Endothelial cell of umbilical vein (primary cell): ENCODE data around the gene PHKA2. TPM values are rescaled to one million over a fixed set of nuclear protein-coding genes. Genes with fewer than 3 reads are reported as not detected.

ENCODE experiments used
- BruUV-seq: library from RNA; stranded (reverse); fragments of 400-500 nt; replicated peaks from 2 replicates; lab custom pipeline; 2021; lab: Mats Ljungman, UMichigan
- CTCF ChIA-PET: fragments of 300-600, 350-600 bp; sonication (Branson Sonifier 250); formaldehyde crosslinking; loops from one replicate; lab custom pipeline; 2021; ENCODE audit warnings: antibody characterized with exemption, inconsistent platforms; lab: Charles Lee
- POLR2A ChIA-PET: fragments of 300-600, 350-600 bp; sonication (Branson Sonifier 250); formaldehyde crosslinking; loops from one replicate; lab custom pipeline; 2021; ENCODE audit warnings: antibody characterized with exemption, inconsistent platforms; lab: Charles Lee
- DNase-seq: peaks from one replicate; pipeline ENCODE4 v3.0.0-alpha.2; 2011; ENCODE audit warnings: low read depth, low spot score
- FAIRE-seq: peaks from 2 replicates; lab custom pipeline; 2011; peaks lifted over from hg19 to GRCh38; lab: Jason Lieb, UNC
- H2AFZ ChIP-seq: 2 replicates; pipeline ENCODE4 v1.6.0; 2012; ENCODE audit warnings: low read depth, low read length, control low read depth, inconsistent platforms
- H3K27ac ChIP-seq: 2 replicates; pipeline ENCODE4 v1.5.1; 2011; ENCODE audit warnings: low read depth, mild to moderate bottlenecking, control low read depth, low read length, moderate library complexity; ENCODE audit not compliant: insufficient read depth
- H3K27me3 ChIP-seq, 2 experiments: 2 replicates each; pipeline versions ENCODE4 v1.6.0 to v1.6.1; 2011; ENCODE audit warnings: low read length in 2 of 2, mixed read lengths in 1 of 2; ENCODE audit not compliant: control insufficient read depth in 2 of 2, insufficient read depth in 2 of 2
- H3K36me3 ChIP-seq, 2 experiments: 2 replicates in 1 of 2; 3 replicates in 1 of 2; pipeline ENCODE4 v1.5.1; 2011; ENCODE audit warnings: low read length in 2 of 2, mild to moderate bottlenecking in 1 of 2, moderate library complexity in 1 of 2; ENCODE audit not compliant: control insufficient read depth in 2 of 2, insufficient read depth in 2 of 2; ENCODE audit errors: extremely low read depth in 1 of 2
- H3K4me1 ChIP-seq: 3 replicates; pipeline ENCODE4 v1.5.1; 2011; ENCODE audit warnings: mild to moderate bottlenecking, low read length; ENCODE audit not compliant: control insufficient read depth, insufficient read depth; ENCODE audit errors: extremely low read depth
- H3K4me2 ChIP-seq: 2 replicates; pipeline ENCODE4 v1.6.1; 2011; ENCODE audit warnings: low read length, control low read depth, mixed read lengths; ENCODE audit not compliant: insufficient read depth
- H3K4me3 ChIP-seq, 3 experiments: fragments of 200-600 bp in 1 of 3; sonication (generic), shearing (Covaris generic) in 1 of 3; replicated peaks in 1 of 3; 2 replicates each; pipeline ENCODE4 v1.5.1; 2011 to 2016; ENCODE audit warnings: control low read depth in 3 of 3, low read length in 3 of 3, mild to moderate bottlenecking in 2 of 3, inconsistent platforms in 1 of 3, low read depth in 1 of 3, moderate library complexity in 1 of 3; ENCODE audit not compliant: insufficient read depth in 1 of 3
- H3K79me2 ChIP-seq: 2 replicates; pipeline ENCODE4 v1.6.0; 2012; ENCODE audit warnings: low read length, inconsistent platforms; ENCODE audit not compliant: control insufficient read depth, insufficient read depth
- H3K9ac ChIP-seq: replicated peaks from 2 replicates; pipeline ENCODE3; 2011; ENCODE audit warnings: low read length, control low read depth; ENCODE audit not compliant: insufficient read depth; ENCODE audit errors: extremely low read depth
- H3K9me1 ChIP-seq: replicated peaks from 3 replicates; pipeline ENCODE4 v1.6.0; 2011; ENCODE audit warnings: mild to moderate bottlenecking, low read length; ENCODE audit not compliant: control insufficient read depth, insufficient read depth; ENCODE audit errors: extremely low read depth
- H3K9me3 ChIP-seq: replicated peaks from 2 replicates; pipeline ENCODE4 v1.5.1; 2012; ENCODE audit warnings: low read length, inconsistent platforms; ENCODE audit not compliant: control insufficient read depth, insufficient read depth
- H4K20me1 ChIP-seq: replicated peaks from 2 replicates; pipeline ENCODE3; 2011; ENCODE audit warnings: mild to moderate bottlenecking, low read length; ENCODE audit not compliant: control insufficient read depth, insufficient read depth; ENCODE audit errors: extremely low read depth
- CTCF ChIP-seq, 2 donors: IDR thresholded peaks; 1 replicate in 1 of 2; 2 replicates in 1 of 2; pipeline ENCODE4 v1.5.1; 2011; ENCODE audit warnings: low read length in 2 of 2, mild to moderate bottlenecking in 2 of 2, moderate library complexity in 2 of 2, control low read depth in 1 of 2, inconsistent platforms in 1 of 2, low read depth in 1 of 2; ENCODE audit not compliant: insufficient read depth in 1 of 2; ENCODE audit errors: extremely low read depth in 1 of 2
- EZH2 ChIP-seq: IDR thresholded peaks from 2 replicates; pipeline ENCODE4 v1.6.1; 2012; ENCODE audit warnings: borderline replicate concordance, low read depth, mild to moderate bottlenecking, moderate library complexity, low read length, inconsistent platforms; ENCODE audit not compliant: severe bottlenecking
- FOS ChIP-seq: IDR thresholded peaks from 2 replicates; pipeline ENCODE4 v1.6.1; 2011; ENCODE audit warnings: mild to moderate bottlenecking, low read length, moderate library complexity, borderline replicate concordance; ENCODE audit not compliant: insufficient read depth
- GATA2 ChIP-seq: IDR thresholded peaks from 2 replicates; pipeline ENCODE4 v1.7.0; 2011; ENCODE audit warnings: low read depth, mild to moderate bottlenecking, moderate library complexity, mixed read lengths, low read length; ENCODE audit not compliant: insufficient read length, insufficient read depth
- JUN ChIP-seq: IDR thresholded peaks from 2 replicates; pipeline ENCODE4 v1.6.1; 2011; ENCODE audit warnings: borderline replicate concordance, low read depth; ENCODE audit not compliant: insufficient read length, insufficient read depth
- MAX ChIP-seq: IDR thresholded peaks from 2 replicates; pipeline ENCODE4 v1.6.1; 2011; ENCODE audit not compliant: insufficient read depth, insufficient read length
- MYC ChIP-seq: IDR thresholded peaks from one replicate; pipeline ENCODE4 v1.6.1; 2011; ENCODE audit warnings: mild to moderate bottlenecking, low read depth, low read length
- POLR2A ChIP-seq: IDR thresholded peaks from 2 replicates; pipeline ENCODE4 v1.6.1; 2012; ENCODE audit warnings: low read depth, mild to moderate bottlenecking, control low read depth, low read length
- POLR2AphosphoS5 ChIP-seq: IDR thresholded peaks from 2 replicates; pipeline ENCODE4 v1.6.1; 2012; ENCODE audit warnings: low read depth, mild to moderate bottlenecking, control low read depth, low read length, moderate library complexity; ENCODE audit not compliant: insufficient read depth
- dilution Hi-C: fragments of 300-500 bp; cut with MboI; formaldehyde crosslinking; loops from one replicate; pipeline ENCODE4 v1.15.0; 2019; ENCODE audit warnings: low sequenced_read_pairs; ENCODE audit not compliant: extremely low pct_ligation_motif_present
- intact Hi-C: fragments of 100-400 bp; cut with micrococcal nuclease; formaldehyde crosslinking; loops from one replicate; pipeline ENCODE4 v1.10.0; 2022
- polyA plus RNA-seq, 4 experiments: library from polyadenylated mRNA; depleted of rRNA in 3 of 4; stranded (reverse) in 3 of 4; unstranded in 1 of 4; fragments of >200 nt; gene quantifications; 2 replicates each; pipeline versions ENCODE4 v1.2.1 to v1.2.3, GENCODE V29; 2011 to 2012; ENCODE audit warnings: missing spikeins in 1 of 4
- total RNA-seq: library from RNA; stranded (reverse); gene quantifications from 2 replicates; pipeline ENCODE4 v1.2.3, GENCODE V29; 2021

PHKA2 gene
- total and polyA plus RNA-seq, 2 donors (not counting 3 experiments of a cell fraction or from before 2014, with no cell fraction given): 16.7 to 17.1 TPM

GRCh38 chrX:18896680-18897544, 87.0 kb downstream of the PHKA2 start:
- H3K27me3 ChIP-seq: no peaks in the 10 kb centered on the region
- H3K4me1 ChIP-seq: no peaks in the 10 kb centered on the region
- no peaks in the 10 kb centered on the region for H3K9me1 ChIP-seq
- H3K36me3 ChIP-seq: peaks cover 0 to 2% of the 10 kb centered on the region in 2 experiments
- no peak overlapping the region for H3K27ac ChIP-seq
- H3K4me2 ChIP-seq: no peak overlapping the region
- no peaks in the 10 kb centered on the region for H4K20me1 ChIP-seq
- H3K9me3 ChIP-seq: no peaks in the 10 kb centered on the region
- DNase-seq: no peak
- ChIA-PET CTCF (no interaction called here), POLR2A (no interaction called here)
- intact Hi-C loops: no loop called here
- no TSS peak for BruUV-seq
- no peak for FAIRE-seq
- H3K4me3 ChIP-seq: no peak overlapping the region
- H2AFZ ChIP-seq: no peak overlapping the region
- H3K9ac ChIP-seq: no peak overlapping the region
- dilution Hi-C loops: no loop called here
- H3K79me2 ChIP-seq: no peaks in the 10 kb centered on the region
- TF ChIP-seq JUN: no peak
- no peak for TF ChIP-seq CTCF (IDR thresholded peaks at IDR 0.05; ENCODE audit: extremely low read depth in 1 of 2, insufficient read depth in 1 of 2, low read depth in 1 of 2, low read length in 2 of 2)
- no peak for TF ChIP-seq EZH2
- TF ChIP-seq MYC: no peak
- no peak for TF ChIP-seq FOS
- TF ChIP-seq POLR2A: no peak
- no peak for TF ChIP-seq GATA2
- no peak for TF ChIP-seq POLR2AphosphoS5
- no peak for TF ChIP-seq MAX
